ENCODE data around the gene SNX10.

DNA sequence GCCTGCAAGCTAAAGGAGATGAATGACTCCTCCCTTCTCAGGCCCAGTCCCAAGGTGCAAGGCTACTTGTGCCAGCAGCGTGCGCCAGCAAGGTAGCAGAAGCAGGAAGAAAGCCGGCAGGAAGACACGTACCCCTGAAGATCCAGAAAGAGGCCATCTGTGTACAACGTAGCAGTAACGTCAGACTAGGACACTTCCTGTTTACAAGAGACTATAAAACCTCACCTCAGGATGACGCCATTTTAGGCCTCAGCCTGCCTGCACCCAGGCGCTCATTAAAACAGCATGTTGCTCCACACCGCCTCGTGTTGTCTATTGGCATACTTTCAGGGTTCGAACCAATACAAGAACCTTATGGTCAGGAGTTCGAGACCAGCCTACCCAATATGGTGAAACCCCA, 41.4 kb upstream of the SNX10 start:
- TF ChIP-seq CTCF (IDR thresholded peaks at IDR 0.05; ENCODE audit: low read length) (no peak), EZH2 (IDR thresholded peaks at IDR 0.05; ENCODE audit: borderline replicate concordance, low read length) (no peak)

All from OCI-LY1 (cell line).